Type B pancreatic cell (in vitro differentiated cells): ENCODE results near the gene PROSER2. TPM values are rescaled to one million over a fixed set of nuclear protein-coding genes. Genes with fewer than 3 reads are reported as not detected.
A peak's percentile ranks its signal among the peaks of the same experiment; 100 is the strongest.

ENCODE experiments used
- DNase-seq: peaks from one replicate; pipeline ENCODE4 v3.0.0; 2021; ENCODE audit warnings: mixed read lengths; ENCODE audit not compliant: unreplicated experiment; ENCODE audit errors: extremely low spot score
- H3K27ac Mint-ChIP-seq: 2 replicates; pipeline ENCODE4 v1.8.0; 2021; ENCODE audit warnings: mild to moderate bottlenecking, mixed read lengths
- H3K27me3 Mint-ChIP-seq: 2 replicates; pipeline ENCODE4 v1.8.0; 2021; ENCODE audit warnings: mixed read lengths
- H3K36me3 Mint-ChIP-seq: 2 replicates; pipeline ENCODE4 v1.8.0; 2021; ENCODE audit warnings: mixed read lengths
- H3K4me1 Mint-ChIP-seq: one replicate; pipeline ENCODE4 v1.8.0; 2021; ENCODE audit warnings: mixed read lengths; ENCODE audit not compliant: unreplicated experiment
- H3K4me3 Mint-ChIP-seq: 2 replicates; pipeline ENCODE4 v1.8.0; 2021; ENCODE audit warnings: mild to moderate bottlenecking, mixed read lengths
- H3K9me3 Mint-ChIP-seq: 2 replicates; pipeline ENCODE4 v1.8.0; 2021; ENCODE audit warnings: mixed read lengths
- total RNA-seq: library from RNA; stranded (reverse); gene quantifications from 2 replicates; pipeline ENCODE4 v1.2.1, GENCODE V29; 2021; ENCODE audit warnings: low replicate concordance
- TF ChIP-seq, protein P1 (sequence below): fragments of 200-600 bp; sonication (generic); conservative IDR thresholded peaks from 2 replicates; pipeline ENCODE4 v1.5.0; 2021; ENCODE audit warnings: antibody characterized with exemption, mild to moderate bottlenecking

Gene PROSER2
- total RNA-seq, 1 donor from 2014 or later = 6.7 TPM

DNA sequence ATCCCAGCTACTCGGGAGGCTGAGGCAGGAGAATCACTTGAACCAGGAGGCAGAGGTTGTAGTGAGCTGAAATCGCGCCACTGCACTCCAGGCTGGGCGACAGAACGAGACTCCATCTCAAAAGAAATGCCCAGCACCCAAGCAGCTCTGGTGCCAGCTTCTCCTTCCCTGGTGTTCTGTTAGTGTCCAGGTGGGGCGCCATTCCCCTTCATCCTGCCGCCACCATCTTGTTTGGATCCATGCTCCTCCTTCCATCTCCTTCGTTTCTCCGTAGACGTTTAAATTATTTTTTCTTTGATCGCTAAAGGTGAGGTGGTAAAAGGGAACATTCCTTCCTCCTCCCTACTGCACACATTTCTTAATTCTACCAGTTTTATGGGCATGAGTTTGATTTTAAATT lies 30.3 kb downstream of the PROSER2 start:
- peaks cover 3% of the 10 kb centered on the region for H3K4me1 Mint-ChIP-seq
- H3K36me3 Mint-ChIP-seq = peaks cover 16% of the 10 kb centered on the region
- no peak overlapping the region for H3K27ac Mint-ChIP-seq
- H3K4me3 Mint-ChIP-seq = no peak overlapping the region
- no peaks in the 10 kb centered on the region for H3K27me3 Mint-ChIP-seq
- no peaks in the 10 kb centered on the region for H3K9me3 Mint-ChIP-seq
- no peak for DNase-seq
- TF ChIP-seq, protein P1, sequence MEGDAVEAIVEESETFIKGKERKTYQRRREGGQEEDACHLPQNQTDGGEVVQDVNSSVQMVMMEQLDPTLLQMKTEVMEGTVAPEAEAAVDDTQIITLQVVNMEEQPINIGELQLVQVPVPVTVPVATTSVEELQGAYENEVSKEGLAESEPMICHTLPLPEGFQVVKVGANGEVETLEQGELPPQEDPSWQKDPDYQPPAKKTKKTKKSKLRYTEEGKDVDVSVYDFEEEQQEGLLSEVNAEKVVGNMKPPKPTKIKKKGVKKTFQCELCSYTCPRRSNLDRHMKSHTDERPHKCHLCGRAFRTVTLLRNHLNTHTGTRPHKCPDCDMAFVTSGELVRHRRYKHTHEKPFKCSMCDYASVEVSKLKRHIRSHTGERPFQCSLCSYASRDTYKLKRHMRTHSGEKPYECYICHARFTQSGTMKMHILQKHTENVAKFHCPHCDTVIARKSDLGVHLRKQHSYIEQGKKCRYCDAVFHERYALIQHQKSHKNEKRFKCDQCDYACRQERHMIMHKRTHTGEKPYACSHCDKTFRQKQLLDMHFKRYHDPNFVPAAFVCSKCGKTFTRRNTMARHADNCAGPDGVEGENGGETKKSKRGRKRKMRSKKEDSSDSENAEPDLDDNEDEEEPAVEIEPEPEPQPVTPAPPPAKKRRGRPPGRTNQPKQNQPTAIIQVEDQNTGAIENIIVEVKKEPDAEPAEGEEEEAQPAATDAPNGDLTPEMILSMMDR = peak; percentile 52

DNA sequence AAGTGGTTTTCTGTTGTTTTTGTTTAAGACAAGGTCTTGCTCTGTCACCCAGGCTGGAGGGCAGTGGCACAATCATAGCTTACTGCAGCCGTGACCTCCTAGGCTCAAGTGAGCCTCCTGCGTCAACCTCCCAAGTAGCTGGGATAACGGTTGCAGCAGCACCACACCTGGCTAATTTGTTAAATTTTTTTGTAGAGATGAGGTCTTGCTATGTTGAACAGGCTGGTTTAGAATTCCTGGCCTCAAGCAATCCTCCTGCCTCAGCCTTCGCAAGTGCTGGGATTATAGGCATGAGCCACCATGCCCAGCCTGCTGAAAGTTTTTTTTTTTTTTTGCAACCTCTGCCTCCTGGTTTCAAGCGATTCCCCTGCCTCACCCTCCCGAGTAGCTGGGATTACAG lies 31.1 kb downstream of the PROSER2 start:
- Mint-ChIP-seq H3K4me3 (no peak overlapping the region), H3K27ac (no peak overlapping the region), H3K4me1 (peaks cover 3% of the 10 kb centered on the region), H3K9me3 (no peaks in the 10 kb centered on the region), H3K27me3 (no peaks in the 10 kb centered on the region), H3K36me3 (peaks cover 16% of the 10 kb centered on the region)
- TF ChIP-seq, protein P1 = no peak
- no peak for DNase-seq

DNA sequence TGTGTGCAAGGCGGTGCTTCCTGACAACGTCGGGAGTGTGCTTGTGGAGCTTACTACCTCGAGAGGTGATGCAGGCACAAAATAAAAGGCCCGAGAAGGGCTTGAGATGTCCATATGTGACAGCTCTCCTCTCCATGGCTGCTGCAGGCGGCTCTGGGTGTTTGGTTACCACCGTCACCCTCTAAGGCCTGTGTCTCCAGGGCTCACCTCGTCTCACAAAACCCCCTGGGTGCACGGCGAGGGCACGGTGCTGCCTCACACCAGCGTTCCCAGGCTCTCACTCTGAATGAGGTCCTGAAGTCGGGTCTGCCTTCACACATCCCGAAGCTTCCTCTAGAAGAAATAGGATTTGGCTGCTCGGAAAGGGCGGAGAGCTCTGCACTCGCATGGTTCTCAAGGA lies 32.9 kb downstream of the PROSER2 start:
- peaks cover 5% of the 10 kb centered on the region for H3K4me1 Mint-ChIP-seq
- DNase-seq = no peak
- TF ChIP-seq, protein P1 = no peak
- H3K27me3 Mint-ChIP-seq = no peaks in the 10 kb centered on the region
- H3K27ac Mint-ChIP-seq = no peak overlapping the region
- no peak overlapping the region for H3K4me3 Mint-ChIP-seq
- peaks cover 17% of the 10 kb centered on the region for H3K36me3 Mint-ChIP-seq
- H3K9me3 Mint-ChIP-seq = no peaks in the 10 kb centered on the region

DNA sequence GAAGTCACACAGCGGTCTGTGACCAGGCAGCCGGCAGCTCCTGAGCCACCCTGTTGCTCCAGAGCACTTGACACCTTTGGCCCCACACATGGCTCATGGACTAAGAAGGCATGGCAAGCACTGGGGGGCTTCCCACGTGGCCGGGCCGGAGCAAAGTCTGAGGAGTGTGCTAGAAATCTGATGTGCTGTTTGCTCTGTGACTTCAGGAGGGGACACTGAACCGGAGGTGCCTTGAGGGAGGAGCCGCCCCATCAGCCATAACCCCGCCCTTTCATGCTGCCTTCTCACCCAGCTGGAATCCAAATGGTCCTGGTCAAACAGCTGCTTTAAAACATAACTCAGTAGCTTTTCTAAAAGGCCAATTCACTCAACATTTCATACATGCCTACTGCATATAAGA lies 33.5 kb downstream of the PROSER2 start:
- H3K9me3 Mint-ChIP-seq = no peaks in the 10 kb centered on the region
- H3K4me1 Mint-ChIP-seq = peaks cover 7% of the 10 kb centered on the region
- TF ChIP-seq, protein P1 = no peak
- no peak for DNase-seq
- H3K27me3 Mint-ChIP-seq = no peaks in the 10 kb centered on the region
- H3K36me3 Mint-ChIP-seq = peaks cover 21% of the 10 kb centered on the region
- no peak overlapping the region for H3K4me3 Mint-ChIP-seq
- H3K27ac Mint-ChIP-seq = no peak overlapping the region

DNA sequence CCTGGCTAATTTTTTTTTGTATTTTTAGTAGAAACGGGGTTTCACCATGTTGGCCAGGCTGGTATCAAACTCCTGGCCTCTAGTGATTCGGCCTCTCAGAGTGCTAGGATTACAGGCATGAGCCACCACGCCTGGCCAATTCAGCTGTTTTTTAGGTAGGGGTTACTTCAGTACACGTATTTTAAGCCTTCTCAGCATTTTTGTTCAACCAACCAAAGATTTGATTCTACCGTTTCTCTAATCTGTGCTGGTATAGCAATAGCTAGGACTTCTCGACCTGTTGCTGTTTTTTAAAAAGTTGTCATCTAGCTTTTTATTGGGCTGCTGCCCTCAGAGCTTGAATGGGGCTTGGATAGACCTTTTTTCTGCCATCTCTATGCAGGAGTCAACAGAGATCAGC lies 34.9 kb downstream of the PROSER2 start:
- H3K27ac Mint-ChIP-seq = no peak overlapping the region

More for the DNA sequence above, 34.9 kb downstream of the PROSER2 start:
- TF ChIP-seq, protein P1 = no peak
- no peaks in the 10 kb centered on the region for H3K27me3 Mint-ChIP-seq
- peaks cover 7% of the 10 kb centered on the region for H3K4me1 Mint-ChIP-seq
- DNase-seq = no peak
- H3K36me3 Mint-ChIP-seq = peaks cover 21% of the 10 kb centered on the region
- H3K9me3 Mint-ChIP-seq = no peaks in the 10 kb centered on the region
- H3K4me3 Mint-ChIP-seq = no peak overlapping the region
